HG02938 (cell line): ENCODE results near the gene GPR39.

Source experiments
- ATAC-seq: cut with Tn5 transposase; IDR thresholded peaks from one replicate; pipeline ENCODE4 v1.9.1; 2021; ENCODE audit warnings: mild to moderate bottlenecking, moderate library complexity; ENCODE audit not compliant: unreplicated experiment

Gene GPR39

GRCh38 chr2:132559326-132559725 is 142.7 kb downstream of the GPR39 start:
- ATAC-seq: no peak

- ATAC-seq: no peak
These were observed 143.3 kb downstream of the GPR39 start for GRCh38 chr2:132559921-132560320.

- ATAC-seq: no peak
These were observed 144.0 kb downstream of the GPR39 start for GRCh38 chr2:132560562-132560961.

GRCh38 chr2:132562245-132562644 is 145.6 kb downstream of the GPR39 start:
- ATAC-seq: no peak

GRCh38 chr2:132564065-132564464 is 147.5 kb downstream of the GPR39 start:
- ATAC-seq: no peak

- ATAC-seq: no peak
These were observed 149.8 kb downstream of the GPR39 start for GRCh38 chr2:132566379-132566778.

GRCh38 chr2:132567682-132568081 is 151.1 kb downstream of the GPR39 start:
- no peak for ATAC-seq

- ATAC-seq: no peak
These were observed 152.1 kb downstream of the GPR39 start for GRCh38 chr2:132568656-132569055.

- no peak for ATAC-seq
These were observed 156.9 kb downstream of the GPR39 start for GRCh38 chr2:132573444-132574007.

- ATAC-seq: no peak
These were observed 161.1 kb downstream of the GPR39 start for GRCh38 chr2:132577686-132578085.

GRCh38 chr2:132581591-132581990 is 165.0 kb downstream of the GPR39 start:
- no peak for ATAC-seq

GRCh38 chr2:132581991-132582738 is 165.6 kb downstream of the GPR39 start:
- ATAC-seq: no peak

GRCh38 chr2:132583666-132584360 is 167.2 kb downstream of the GPR39 start:
- no peak for ATAC-seq

GRCh38 chr2:132584976-132585817 is 168.6 kb downstream of the GPR39 start:
- ATAC-seq: no peak

- no peak for ATAC-seq
These were observed 169.5 kb downstream of the GPR39 start for GRCh38 chr2:132586101-132586511.

GRCh38 chr2:132586835-132587234 is 170.2 kb downstream of the GPR39 start:
- ATAC-seq: no peak

GRCh38 chr2:132588576-132588975 is 172.0 kb downstream of the GPR39 start:
- no peak for ATAC-seq

- ATAC-seq: no peak
These were observed 172.7 kb downstream of the GPR39 start for GRCh38 chr2:132589111-132589830.

- ATAC-seq: no peak
These were observed 173.4 kb downstream of the GPR39 start for GRCh38 chr2:132589966-132590365.

GRCh38 chr2:132593171-132593570 is 176.6 kb downstream of the GPR39 start:
- no peak for ATAC-seq

GRCh38 chr2:132595186-132595585 is 178.6 kb downstream of the GPR39 start:
- no peak for ATAC-seq
